HG03095 (cell line): ENCODE measurements around the gene MYPN.
"Not testable (repeated sequence)": the region's sequence is repeated elsewhere in the genome, so short reads cannot be mapped to it uniquely, and the experiment has no call there.

ENCODE experiments used
- ATAC-seq: cut with Tn5 transposase; IDR thresholded peaks from one replicate; pipeline ENCODE4 v1.9.1; 2021; ENCODE audit warnings: moderate library complexity; ENCODE audit not compliant: unreplicated experiment

MYPN gene

GRCh38 chr10:68167586-68168189, 58.4 kb downstream of the MYPN start:
- ATAC-seq = no peak

- no peak for ATAC-seq
Measured at GRCh38 chr10:68171539-68172080, 62.3 kb downstream of the MYPN start.

- ATAC-seq = no peak
Measured at GRCh38 chr10:68172324-68172723, 63.0 kb downstream of the MYPN start.

- no peak for ATAC-seq
Measured at GRCh38 chr10:68175949-68176348, 66.7 kb downstream of the MYPN start.

- ATAC-seq = no peak
Measured at GRCh38 chr10:68176797-68177196, 67.5 kb downstream of the MYPN start.

- ATAC-seq = no peak
Measured at GRCh38 chr10:68178592-68178991, 69.3 kb downstream of the MYPN start.

GRCh38 chr10:68179016-68179415, 69.7 kb downstream of the MYPN start:
- no peak for ATAC-seq

- no peak for ATAC-seq
Measured at GRCh38 chr10:68180490-68180889, 71.2 kb downstream of the MYPN start.

- no peak for ATAC-seq
Measured at GRCh38 chr10:68184546-68184945, 75.3 kb downstream of the MYPN start.

- no peak for ATAC-seq
Measured at GRCh38 chr10:68185085-68185484, 75.8 kb downstream of the MYPN start.

GRCh38 chr10:68188835-68189234, 79.5 kb downstream of the MYPN start:
- no peak for ATAC-seq

- no peak for ATAC-seq
Measured at GRCh38 chr10:68192113-68192512, 82.8 kb downstream of the MYPN start.

GRCh38 chr10:68194290-68194689, 85.0 kb downstream of the MYPN start:
- ATAC-seq = no peak

- ATAC-seq = not testable (repeated sequence)
Measured at GRCh38 chr10:68195776-68196175, 86.5 kb downstream of the MYPN start.

GRCh38 chr10:68196701-68197100, 87.4 kb downstream of the MYPN start:
- no peak for ATAC-seq

- ATAC-seq = no peak
Measured at GRCh38 chr10:68202960-68203353, 93.7 kb downstream of the MYPN start.

GRCh38 chr10:68208424-68209042, 99.2 kb downstream of the MYPN start:
- ATAC-seq = no peak

GRCh38 chr10:68211669-68212068, 102.4 kb downstream of the MYPN start:
- no peak for ATAC-seq

GRCh38 chr10:68212721-68213352, 103.5 kb downstream of the MYPN start:
- no peak for ATAC-seq

GRCh38 chr10:68218786-68219185, 109.5 kb downstream of the MYPN start:
- no peak for ATAC-seq

GRCh38 chr10:68221196-68221595, 111.9 kb downstream of the MYPN start:
- ATAC-seq = no peak

GRCh38 chr10:68222391-68222790, 113.1 kb downstream of the MYPN start:
- no peak for ATAC-seq
